ENCODE data around the gene DDN. TPM values are rescaled to one million over a fixed set of nuclear protein-coding genes. Genes with fewer than 3 reads are reported as not detected.

Gene DDN
- total RNA-seq, 2 experiments from 2014 or later = 0.20 to 0.30 TPM

DNA sequence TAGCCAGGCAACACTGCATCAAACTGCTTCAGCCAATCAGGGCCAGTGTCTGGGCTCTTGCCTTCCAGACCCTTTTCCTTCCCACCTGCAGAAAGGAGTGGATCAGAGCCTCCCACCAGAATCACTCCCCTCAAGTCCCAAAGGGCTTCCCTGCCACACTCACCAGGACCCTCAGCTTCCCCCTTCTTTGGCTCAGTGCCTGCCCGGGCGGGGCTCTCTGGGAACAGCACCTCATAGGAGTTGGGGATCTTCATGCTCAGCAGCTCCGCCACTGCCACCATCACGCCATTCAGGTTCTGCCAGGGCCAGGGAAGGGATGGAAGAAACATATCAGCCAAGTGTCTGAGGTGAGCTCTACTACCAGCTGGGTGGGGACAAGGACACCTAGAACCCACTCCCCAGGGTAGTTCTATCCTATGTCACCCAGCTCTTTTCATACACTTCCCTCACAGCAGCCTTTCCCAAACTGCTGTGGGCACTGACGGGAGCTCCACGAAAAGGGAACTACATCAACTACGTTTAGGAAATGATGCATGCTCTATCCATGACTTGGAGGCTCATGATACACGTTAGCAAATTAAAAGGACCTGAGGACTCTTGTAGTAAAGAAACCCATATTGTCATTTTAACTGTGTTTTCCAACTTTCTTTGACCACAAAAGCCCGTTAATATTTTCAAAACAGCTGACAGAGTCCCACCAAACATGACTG lies 28.8 kb upstream of the DDN start:
- peak overlapping the region; percentile 50 for H3K27ac Mint-ChIP-seq
- no peaks in the 10 kb centered on the region for H3K9me3 Mint-ChIP-seq
- ATAC-seq (ENCODE audit: low read depth) = no peak
- POLR2A ChIA-PET = interaction anchor here (0.8 kb wide), 1 partner anchor 10 kb away, joined by 3 read pairs; no protein-coding TSS in a partner anchor
- H3K4me3 Mint-ChIP-seq = no peak overlapping the region
- H3K27me3 Mint-ChIP-seq = no peaks in the 10 kb centered on the region
- no peak for DNase-seq
- H3K4me1 Mint-ChIP-seq = no peaks in the 10 kb centered on the region
- peaks cover 12% of the 10 kb centered on the region for H3K36me3 Mint-ChIP-seq

DNA sequence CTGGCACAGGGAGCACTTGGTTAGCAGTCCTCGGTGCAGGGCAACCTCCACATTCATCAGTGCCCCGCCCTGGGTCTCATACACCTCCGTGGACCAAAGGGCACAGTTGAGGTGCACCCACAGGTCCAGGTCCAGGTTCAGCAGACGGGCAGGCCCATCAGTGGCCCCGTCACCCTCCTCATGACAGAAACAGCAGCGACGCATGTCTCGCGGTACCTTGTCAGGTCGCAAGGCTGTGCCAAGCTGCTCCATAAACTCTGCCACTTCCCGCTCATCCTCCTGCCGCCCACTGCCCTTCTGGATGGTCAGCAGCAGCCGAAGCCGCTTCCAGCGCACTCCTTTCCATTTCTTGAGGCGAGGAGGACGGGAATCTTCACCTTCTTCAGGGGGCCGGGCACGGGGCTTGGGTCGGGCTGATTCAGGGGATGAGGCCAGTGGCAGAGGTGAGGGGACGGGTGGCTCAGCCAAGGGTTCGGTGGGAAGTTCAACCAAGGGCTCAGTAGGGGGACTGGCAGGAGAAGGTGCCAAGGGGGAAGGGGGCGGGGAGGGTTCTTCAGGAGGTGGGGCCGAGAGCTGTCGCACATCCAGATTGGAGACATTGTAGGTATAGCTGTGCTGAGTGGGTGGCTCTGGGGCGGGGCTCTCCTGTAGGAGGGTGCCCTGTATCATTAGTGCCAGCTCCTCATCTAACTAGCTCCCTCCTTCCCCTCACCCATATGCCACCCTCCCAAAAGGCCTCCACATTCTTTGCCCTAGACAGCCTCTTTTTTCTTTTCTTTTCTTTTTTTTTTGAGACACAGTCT lies 27.7 kb upstream of the DDN start:
- Mint-ChIP-seq H3K27me3 (no peaks in the 10 kb centered on the region), H3K9me3 (no peaks in the 10 kb centered on the region), H3K27ac (no peak overlapping the region), H3K4me3 (no peak overlapping the region), H3K4me1 (no peaks in the 10 kb centered on the region), H3K36me3 (peaks cover 17% of the 10 kb centered on the region)
- POLR2A ChIA-PET = no interaction called here
- DNase-seq (no peak), ATAC-seq (ENCODE audit: low read depth) (no peak)

DNA sequence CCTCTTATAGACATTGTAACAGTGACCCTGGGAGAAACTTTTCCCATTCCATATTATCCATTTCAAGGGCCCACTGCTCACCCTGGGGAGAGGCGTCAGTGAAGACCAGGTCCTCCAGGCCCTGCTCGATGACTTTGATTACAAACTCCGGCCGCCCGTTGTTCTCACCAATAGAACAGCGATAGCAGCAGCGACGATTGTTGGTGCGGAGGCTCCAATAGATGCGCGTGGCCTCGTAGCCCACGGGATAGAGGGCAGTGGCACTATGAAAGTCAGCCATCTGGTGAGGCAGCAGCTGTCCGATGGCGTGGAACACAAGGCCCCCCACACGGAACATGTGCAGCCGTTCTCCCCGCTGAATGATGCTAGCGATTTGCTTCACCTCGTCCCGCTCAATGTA lies 26.9 kb upstream of the DDN start:
- DNase-seq (no peak), ATAC-seq (ENCODE audit: low read depth) (no peak)
- no peaks in the 10 kb centered on the region for H3K27me3 Mint-ChIP-seq
- H3K9me3 Mint-ChIP-seq = no peaks in the 10 kb centered on the region
- no peak overlapping the region for H3K4me3 Mint-ChIP-seq
- H3K27ac Mint-ChIP-seq = no peak overlapping the region
- no peaks in the 10 kb centered on the region for H3K4me1 Mint-ChIP-seq
- POLR2A ChIA-PET = no interaction called here
- H3K36me3 Mint-ChIP-seq = peaks cover 16% of the 10 kb centered on the region

DNA sequence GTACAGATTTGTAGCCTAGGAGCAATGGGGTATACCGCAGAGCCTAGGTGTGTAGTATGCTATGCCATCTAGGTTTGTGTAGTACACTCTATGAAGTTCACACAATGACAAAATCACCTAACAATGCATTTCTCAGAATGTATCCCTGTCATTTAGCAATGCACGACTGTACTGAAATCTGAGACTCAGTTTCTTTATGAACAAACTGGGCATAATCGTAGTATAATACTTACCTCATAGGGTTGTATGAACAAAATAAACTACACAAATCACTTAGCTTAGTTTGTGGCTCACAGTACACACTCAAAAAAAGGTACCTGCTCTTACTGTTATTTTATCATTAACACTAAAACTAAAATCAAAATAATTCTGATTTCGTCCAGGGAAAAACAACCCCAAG lies 26.3 kb upstream of the DDN start:
- H3K4me1 Mint-ChIP-seq = no peaks in the 10 kb centered on the region
- H3K4me3 Mint-ChIP-seq = no peak overlapping the region
- no peak for DNase-seq
- ATAC-seq (ENCODE audit: low read depth) = no peak
- H3K9me3 Mint-ChIP-seq = no peaks in the 10 kb centered on the region
- POLR2A ChIA-PET = no interaction called here
- no peaks in the 10 kb centered on the region for H3K27me3 Mint-ChIP-seq
- no peak overlapping the region for H3K27ac Mint-ChIP-seq
- H3K36me3 Mint-ChIP-seq = peaks cover 15% of the 10 kb centered on the region

DNA sequence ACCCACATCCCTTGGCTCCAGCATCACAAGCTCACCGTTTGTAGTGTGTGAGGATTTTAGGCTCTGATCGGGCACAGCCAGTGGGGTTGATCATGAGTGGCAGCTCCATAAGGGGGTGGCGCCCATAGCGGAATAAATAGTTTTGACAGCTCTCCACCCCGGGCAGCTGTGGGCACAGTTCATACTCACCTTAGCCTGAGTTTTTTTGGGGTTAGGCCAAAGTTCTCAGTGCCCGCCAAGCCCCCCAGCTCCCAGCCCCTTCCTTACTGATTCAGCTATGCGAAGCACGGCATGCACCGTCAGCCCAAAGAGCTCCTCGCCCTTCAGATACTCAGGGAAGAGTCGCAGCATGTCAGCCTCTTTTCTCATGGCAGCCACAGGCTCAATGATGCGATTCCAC lies 25.4 kb upstream of the DDN start:
- DNase-seq (no peak), ATAC-seq (ENCODE audit: low read depth) (no peak)
- POLR2A ChIA-PET = no interaction called here
- Mint-ChIP-seq H3K27me3 (no peaks in the 10 kb centered on the region), H3K4me3 (no peak overlapping the region), H3K9me3 (no peaks in the 10 kb centered on the region), H3K4me1 (peaks cover 5% of the 10 kb centered on the region), H3K27ac (no peak overlapping the region), H3K36me3 (peaks cover 15% of the 10 kb centered on the region)

DNA sequence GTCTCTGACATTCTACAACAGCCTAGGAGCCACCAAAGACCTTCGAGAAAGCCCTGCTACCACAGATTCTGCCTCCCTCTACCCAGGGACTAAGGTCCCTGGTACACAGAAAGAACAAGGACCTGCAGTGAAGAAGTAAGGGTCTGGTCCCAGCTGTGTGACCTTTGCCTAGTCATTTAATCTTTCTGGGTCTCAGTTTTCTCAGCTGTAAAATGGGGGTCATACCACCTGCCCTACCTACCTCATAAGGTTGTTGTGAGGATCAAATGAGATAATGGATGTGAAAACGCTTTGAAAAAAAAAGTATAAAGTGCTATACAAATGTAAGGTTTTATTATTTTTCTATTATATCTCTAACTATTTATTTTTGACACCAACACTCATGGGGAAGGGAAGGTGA lies 24.6 kb upstream of the DDN start:
- Mint-ChIP-seq H3K9me3 (no peaks in the 10 kb centered on the region), H3K27ac (no peak overlapping the region), H3K27me3 (no peaks in the 10 kb centered on the region), H3K4me1 (peaks cover 10% of the 10 kb centered on the region), H3K4me3 (no peak overlapping the region), H3K36me3 (peaks cover 18% of the 10 kb centered on the region)
- POLR2A ChIA-PET = no interaction called here
- ATAC-seq (ENCODE audit: low read depth) = no peak
- no peak for DNase-seq

DNA sequence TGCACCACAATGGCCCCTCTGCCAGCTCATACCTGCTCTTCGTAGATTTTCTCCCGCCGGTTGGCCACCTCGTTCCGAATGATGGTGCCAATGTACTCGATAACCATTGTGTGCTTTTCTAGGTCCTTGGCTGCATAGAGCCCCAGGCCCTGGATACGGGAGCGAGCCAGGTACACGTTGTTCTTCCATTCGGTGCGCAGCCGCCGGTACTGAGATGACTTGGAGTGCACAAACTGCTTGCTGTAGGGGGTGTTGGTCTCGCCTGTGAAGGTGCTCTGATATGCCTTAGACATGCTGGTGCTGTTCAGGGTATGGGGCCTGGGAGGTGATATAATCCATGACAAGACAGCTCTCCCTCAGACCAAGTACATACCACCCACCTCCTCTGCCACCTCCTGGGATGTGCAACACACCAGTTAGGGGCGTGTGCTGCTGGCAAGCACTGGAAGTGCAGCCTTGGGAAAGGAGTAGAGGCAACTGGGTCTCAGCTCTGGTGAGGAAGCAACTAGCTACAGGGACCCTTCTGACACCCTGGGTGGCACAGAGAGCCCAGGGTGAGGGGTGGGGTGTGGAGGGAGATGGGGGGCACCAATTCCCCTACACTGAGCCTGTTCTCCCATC lies 23.5 kb upstream of the DDN start:
- H3K4me1 Mint-ChIP-seq = peaks cover 14% of the 10 kb centered on the region
- H3K27ac Mint-ChIP-seq = peak overlapping the region; percentile 8
- H3K9me3 Mint-ChIP-seq = no peaks in the 10 kb centered on the region
- DNase-seq = no peak
- no peak overlapping the region for H3K4me3 Mint-ChIP-seq
- peaks cover 18% of the 10 kb centered on the region for H3K36me3 Mint-ChIP-seq
- no peaks in the 10 kb centered on the region for H3K27me3 Mint-ChIP-seq
- ATAC-seq (ENCODE audit: low read depth) = no peak
- POLR2A ChIA-PET = interaction anchor here (0.9 kb wide), 1 partner anchor 109 kb away, joined by 3 read pairs; the partner anchor contains the start of gene TUBA1B

DNA sequence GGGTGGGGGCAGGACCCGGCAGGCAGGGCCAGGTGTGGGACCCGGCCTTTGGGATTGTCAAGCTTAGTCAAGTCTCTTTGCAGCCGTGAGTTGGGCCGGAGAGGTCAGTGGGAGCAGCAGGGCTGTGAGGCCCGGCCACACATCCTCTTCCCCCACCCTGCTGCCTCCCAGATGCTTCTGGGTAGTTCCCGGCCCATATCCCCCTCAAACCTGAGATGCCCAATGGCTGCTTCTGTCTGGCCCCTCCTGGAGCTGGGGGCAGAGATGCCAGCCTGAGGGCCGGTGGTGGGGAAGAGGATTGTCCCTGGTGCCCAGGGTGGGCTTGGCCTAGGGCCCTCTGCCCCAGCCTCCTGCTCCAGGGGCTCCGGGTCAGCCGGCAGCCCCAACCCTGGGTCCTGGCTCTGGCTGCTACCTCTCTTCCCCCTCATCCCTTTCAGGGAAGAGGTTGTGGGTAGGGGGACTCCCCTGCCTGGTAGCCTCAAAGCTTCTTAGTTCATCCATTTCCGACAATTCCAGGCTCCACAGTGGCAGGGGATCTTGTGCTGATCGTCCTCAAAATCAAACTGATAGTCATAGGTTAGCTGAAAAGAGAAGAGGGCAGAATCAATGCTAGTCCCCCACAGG lies 22.2 kb upstream of the DDN start:
- Mint-ChIP-seq H3K9me3 (no peaks in the 10 kb centered on the region), H3K36me3 (peaks cover 17% of the 10 kb centered on the region), H3K4me1 (peaks cover 18% of the 10 kb centered on the region), H3K27ac (no peak overlapping the region), H3K4me3 (no peak overlapping the region), H3K27me3 (no peaks in the 10 kb centered on the region)
- POLR2A ChIA-PET = interaction anchor here (0.7 to 1.2 kb wide), 2 partner anchors 9 to 65 kb away, joined by 3 to 4 read pairs; no protein-coding TSS in a partner anchor
- ATAC-seq (ENCODE audit: low read depth) = no peak
- no peak for DNase-seq

DNA sequence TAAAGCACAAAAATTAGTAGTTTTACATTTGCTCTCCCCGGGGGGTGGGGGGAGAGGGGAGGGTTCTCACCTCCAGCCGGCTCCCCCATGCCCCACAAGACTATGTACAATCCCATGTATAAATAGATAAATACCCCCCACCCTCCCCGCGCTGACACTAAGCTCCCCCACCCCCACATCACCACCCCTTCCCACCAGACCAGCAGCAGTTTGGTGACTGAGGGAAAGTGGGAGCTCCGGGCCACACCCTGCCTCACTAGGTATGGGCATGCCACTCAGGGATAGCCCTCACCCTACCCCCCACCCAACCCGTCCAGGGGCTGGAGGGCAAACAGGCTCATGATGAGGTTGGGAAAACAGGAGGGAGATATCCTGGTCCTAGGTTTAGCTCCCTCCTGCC lies 21.3 kb upstream of the DDN start:
- DNase-seq = no peak
- peaks cover 15% of the 10 kb centered on the region for H3K36me3 Mint-ChIP-seq
- H3K9me3 Mint-ChIP-seq = no peaks in the 10 kb centered on the region
- no peak for ATAC-seq (ENCODE audit: low read depth)
- no peak overlapping the region for H3K4me3 Mint-ChIP-seq
- peaks cover 18% of the 10 kb centered on the region for H3K4me1 Mint-ChIP-seq
- no peaks in the 10 kb centered on the region for H3K27me3 Mint-ChIP-seq
- H3K27ac Mint-ChIP-seq = no peak overlapping the region
- POLR2A ChIA-PET = interaction anchor here (0.7 to 1.9 kb wide), 11 partner anchors 10 to 111 kb away, joined by 3 to 13 read pairs (median 3); partner anchors contain the start of genes RHEBL1 and TUBA1B

DNA sequence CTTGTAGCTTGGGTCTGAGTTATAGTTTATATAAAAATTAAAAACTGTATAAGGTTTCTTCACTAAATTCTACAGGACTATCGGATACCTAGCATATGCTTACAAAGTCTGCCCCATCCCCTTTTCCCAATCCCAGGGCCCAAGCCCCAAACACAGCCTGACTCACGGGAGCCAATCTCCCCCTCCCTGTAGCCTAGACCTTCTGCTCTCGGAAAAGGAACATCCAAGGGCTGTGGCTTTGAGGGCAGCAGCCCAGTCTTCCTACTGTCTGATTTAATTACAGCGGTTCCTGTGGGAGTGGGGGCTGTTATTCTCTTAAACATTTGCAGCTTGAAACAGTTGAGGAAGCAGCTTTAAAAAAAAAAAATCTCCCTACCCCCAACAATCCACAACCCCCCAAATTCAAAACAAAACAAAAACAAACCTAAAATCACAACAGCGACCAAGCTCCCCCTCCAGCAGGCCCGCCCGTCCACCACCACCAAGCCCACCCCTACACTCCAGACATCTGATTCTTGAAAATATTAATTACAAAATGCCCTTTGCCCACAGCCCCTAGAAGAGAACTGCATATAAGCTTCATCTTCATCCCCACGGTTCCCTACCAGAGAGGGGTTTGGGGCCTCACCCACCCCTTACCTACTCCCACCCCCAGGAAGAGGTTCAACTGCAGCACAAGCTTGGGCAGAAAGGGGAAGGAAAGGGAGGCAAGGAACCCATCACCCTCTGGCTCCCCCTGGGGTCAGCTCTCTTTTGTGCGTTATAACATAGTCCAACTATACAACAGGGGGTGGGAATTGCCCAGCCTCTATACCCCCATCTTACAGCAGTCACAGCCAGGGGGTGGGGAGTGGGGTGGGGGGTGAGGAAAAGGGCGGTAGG lies 20.5 kb upstream of the DDN start:
- H3K27ac Mint-ChIP-seq = peak overlapping the region; percentile 97
- peak overlapping the region; percentile 95 for H3K4me3 Mint-ChIP-seq
- H3K36me3 Mint-ChIP-seq = peaks cover 15% of the 10 kb centered on the region
- DNase-seq (peak; percentile 39), ATAC-seq (ENCODE audit: low read depth) (peak; percentile 5)
- POLR2A ChIA-PET = interaction anchor here (0.7 to 1.9 kb wide), 13 partner anchors 12 to 111 kb away, joined by 3 to 13 read pairs (median 4); partner anchors contain the start of genes RHEBL1 and TUBA1B
- H3K9me3 Mint-ChIP-seq = no peaks in the 10 kb centered on the region
- peaks cover 21% of the 10 kb centered on the region for H3K4me1 Mint-ChIP-seq
- H3K27me3 Mint-ChIP-seq = no peaks in the 10 kb centered on the region

DNA sequence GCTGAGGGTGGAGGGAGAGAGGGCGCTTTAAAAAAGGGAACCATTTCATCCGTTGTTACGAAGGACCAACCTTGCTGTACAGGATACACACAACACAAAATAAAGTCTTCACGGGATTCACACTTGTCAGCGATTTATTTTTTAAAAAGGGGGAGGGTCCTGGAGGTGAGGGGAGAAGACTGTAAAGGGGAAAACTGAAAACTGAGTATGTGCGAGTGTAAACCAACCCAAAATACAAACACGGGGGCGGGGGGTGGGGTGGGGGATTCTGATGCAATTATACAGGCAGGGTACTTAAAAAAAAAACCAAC lies 19.9 kb upstream of the DDN start:
- H3K9me3 Mint-ChIP-seq = no peaks in the 10 kb centered on the region
- H3K36me3 Mint-ChIP-seq = peaks cover 15% of the 10 kb centered on the region
- ATAC-seq (ENCODE audit: low read depth) (peak; percentile 21), DNase-seq (no peak)
- peak overlapping the region; percentile 95 for H3K4me3 Mint-ChIP-seq
- H3K27me3 Mint-ChIP-seq = no peaks in the 10 kb centered on the region
- H3K27ac Mint-ChIP-seq = peak overlapping the region; percentile 97
- H3K4me1 Mint-ChIP-seq = peaks cover 24% of the 10 kb centered on the region
- POLR2A ChIA-PET = interaction anchor here (1.0 to 1.9 kb wide), 7 partner anchors 13 to 112 kb away, joined by 3 to 13 read pairs (median 5); partner anchors contain the start of genes RHEBL1 and TUBA1B

DNA sequence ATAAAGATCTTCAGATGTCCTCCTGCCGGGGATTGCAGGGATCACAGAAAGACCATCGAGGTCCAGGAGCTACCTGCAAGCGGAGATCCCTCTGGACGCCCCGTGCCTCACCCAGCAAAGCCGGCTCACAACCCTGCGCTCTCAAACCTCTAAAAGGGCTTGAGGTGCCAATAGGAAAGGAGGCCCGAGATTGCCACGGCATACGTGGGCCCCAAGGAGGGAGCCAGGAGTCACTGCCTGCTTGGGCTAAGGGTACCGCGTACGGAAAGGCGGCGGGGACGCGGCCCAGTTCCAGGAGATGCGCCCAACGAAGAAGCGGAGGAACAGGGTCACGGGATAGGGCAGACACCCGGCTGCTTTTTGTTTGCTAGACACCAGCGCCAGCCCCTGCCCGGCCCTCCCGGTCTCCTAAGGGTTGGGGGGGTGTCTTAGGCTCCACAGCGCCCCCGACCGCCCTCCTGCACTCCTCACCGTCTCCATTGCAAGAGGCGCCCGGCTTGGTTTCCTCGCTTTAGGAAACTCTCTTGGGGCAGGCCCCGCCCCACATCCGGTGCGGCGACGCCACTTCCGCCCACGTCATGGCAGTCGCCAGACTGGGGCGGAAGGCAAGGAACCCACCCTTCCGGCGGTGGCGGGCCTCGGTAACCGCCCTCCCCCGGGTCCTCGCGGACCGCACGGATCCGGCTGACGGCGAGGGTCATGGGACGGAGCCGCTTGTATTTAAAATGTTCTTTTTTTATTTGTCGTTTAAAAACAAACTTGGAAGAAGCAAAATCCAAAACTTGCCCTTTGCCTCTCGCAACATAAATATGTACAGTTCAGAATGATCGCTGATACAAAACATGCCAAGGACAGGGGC lies 19.3 kb upstream of the DDN start, which contains the start of gene PRKAG1:
Gene PRKAG1 (minus strand): TSS at position 516 of the 859 bp plus-strand sequence. CDS start 36 bp downstream, at position 480.
- Mint-ChIP-seq H3K36me3 (peaks cover 15% of the 10 kb centered on the region), H3K4me3 (peak within 1 kb of the TSS; percentile 95), H3K27me3 (no peaks in the 10 kb centered on the region), H3K27ac (peak within 1 kb of the TSS; percentile 97), H3K9me3 (no peaks in the 10 kb centered on the region), H3K4me1 (peaks cover 26% of the 10 kb centered on the region)
- DNase-seq (peak; percentile 98), ATAC-seq (ENCODE audit: low read depth) (peak; percentile 91)
- POLR2A ChIA-PET = interaction anchor here (0.6 to 3.0 kb wide), 8 partner anchors 18 to 304 kb away, joined by 3 to 21 read pairs (median 4); partner anchors contain the start of genes DDN, DDX23, TROAP and TUBA1B
